Stimulated activated CD8-positive, alpha-beta memory T cell treated with anti-CD3 and anti-CD28 coated beads, Interleukin-7, amount 100 ng/mL, for 48 hours (primary cell): ENCODE data around the gene RAX2.
"Not testable (repeated sequence)": the region's sequence is repeated elsewhere in the genome, so short reads cannot be mapped to it uniquely, and the experiment has no call there.

Experiments used
- DNase-seq, 2 donors: peaks; one replicate each; pipeline ENCODE4 v3.0.0-alpha.2; 2020; ENCODE audit warnings: low read depth in 1 of 2; ENCODE audit errors: extremely low read depth in 1 of 2

The RAX2 gene

DNA sequence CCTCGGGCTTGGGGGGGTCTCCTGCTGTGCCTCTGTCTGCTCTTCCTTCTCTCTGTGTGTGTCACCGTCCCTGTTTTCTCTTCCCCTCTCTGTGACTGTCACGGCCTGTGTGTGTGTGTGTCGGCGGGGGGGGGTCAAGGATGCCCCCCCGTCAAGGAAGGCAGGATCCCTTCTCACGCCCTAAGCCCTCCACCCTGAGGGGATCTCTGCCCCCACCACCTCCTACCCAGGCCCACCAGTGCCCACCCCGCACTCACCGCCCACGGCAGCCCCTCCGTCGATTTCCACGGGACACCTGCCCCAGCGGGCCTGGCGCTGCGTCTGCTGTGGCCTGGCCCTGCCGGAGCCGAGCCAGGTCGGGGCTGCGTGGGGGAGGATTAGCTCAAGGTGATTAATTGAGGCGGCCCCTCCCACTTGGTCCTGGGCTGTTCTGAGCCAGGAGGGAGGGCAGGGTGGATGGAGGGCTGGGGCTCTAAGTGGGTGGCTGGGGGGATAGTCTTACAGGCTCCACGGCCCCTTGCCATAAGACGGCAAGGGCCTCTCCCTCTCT is at the start of gene RAX2:
Gene RAX2 (minus strand): TSS at position 323 of the 550 bp plus-strand sequence. CDS start 486 bp downstream, outside the sequence.
- no peak for DNase-seq

DNA sequence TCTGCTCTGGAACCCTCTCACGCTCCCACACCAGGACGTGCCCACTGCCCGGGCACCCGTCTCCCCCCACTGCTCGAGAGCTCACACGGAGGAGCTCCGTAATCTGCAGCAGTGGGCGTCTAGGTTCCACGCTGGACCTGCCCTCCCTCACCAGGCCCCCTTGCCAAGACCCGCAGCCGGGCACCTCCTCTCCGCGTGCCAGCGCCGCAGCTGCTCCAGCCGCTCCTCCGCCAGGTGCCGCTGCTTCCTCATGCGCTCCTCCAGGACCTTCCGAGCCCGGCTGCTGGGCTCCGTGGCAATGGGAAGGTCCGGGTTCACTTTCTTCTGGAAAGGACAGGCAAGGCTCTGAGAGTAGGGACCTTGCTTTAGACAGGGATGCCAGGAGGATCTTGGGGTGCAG is 49.1 kb upstream of the RAX2 start:
- no peak for DNase-seq

DNA sequence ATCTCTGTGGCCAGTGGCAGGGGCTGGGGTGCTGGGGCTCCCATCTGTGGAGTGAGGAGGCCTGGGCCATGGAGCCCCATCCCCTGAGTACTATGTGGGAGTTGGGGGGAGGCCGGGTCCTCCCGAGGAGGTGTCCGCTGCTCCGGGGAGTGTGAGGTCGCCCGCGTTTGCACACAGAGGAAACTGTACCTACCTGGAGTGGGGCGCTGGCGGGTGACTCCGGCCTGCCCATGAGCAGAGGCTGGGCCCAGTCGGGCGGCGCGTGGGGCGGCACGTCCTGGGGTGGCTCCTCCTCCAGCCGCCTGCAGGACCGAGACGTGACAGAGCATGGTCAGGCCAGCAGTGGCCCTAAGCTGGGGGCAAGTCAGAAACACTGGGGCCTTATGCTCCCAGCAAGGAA is 48.0 kb upstream of the RAX2 start:
- DNase-seq: no peak

DNA sequence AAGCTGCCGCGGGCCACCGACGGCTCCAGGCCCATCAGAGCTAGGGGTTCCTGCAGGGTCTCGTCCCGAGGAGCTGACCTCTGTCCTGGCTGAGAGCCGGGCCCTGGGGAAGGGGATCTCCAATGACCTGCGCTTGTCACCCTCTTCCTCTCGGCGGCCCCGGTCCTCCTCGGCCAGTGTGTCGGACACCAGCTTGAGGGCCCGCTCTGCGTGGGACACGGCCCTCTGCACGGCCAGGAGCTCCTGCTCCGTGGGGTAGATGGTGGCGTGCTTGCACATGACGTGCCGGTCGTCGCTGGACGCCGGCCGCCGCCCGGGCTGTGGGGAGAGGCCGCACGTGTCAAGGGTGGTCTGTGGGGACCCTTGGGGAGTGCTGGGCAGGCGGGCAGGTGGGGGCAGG is 46.9 kb upstream of the RAX2 start:
- DNase-seq: no peak

DNA sequence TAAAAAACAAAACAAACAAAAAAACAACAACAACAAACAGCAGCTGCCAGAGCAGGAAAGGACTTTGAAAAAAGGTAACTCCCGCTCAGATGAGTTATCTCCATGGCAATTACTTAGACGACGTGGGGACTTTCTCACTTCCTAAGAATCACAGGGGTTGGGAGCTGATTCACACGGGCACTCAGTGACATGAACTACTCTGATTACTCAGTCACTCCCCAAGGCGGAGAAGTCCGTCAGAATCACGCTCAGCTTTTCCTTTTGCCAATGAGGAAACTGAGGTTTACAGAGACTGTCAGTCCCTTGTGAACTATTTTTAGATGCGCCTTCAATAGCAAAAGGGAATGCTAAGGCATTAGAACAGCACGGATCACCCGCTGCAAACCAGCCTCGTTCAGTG is 46.4 kb upstream of the RAX2 start:
- peak in 1 of 2 donors; percentile 51 for DNase-seq

DNA sequence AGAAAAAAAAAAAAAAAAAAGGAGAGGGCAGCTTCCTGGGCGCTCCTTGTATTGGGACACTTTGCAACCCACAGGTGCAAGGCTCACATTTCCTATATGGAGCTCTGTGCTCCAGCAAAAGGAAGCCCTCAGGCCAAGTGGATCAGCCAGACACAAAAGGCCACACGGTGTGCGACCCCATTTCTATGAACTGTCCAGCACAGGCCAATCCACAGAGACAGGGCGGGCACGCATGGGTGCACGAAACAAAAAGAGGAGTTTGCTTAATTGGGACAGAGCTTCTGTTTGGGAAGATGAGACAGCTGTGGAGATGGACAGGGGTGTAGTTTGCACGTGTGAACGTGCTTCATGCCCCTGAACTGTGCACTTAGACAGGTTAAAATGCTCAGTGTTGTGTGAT is 45.7 kb upstream of the RAX2 start:
- DNase-seq: no peak

DNA sequence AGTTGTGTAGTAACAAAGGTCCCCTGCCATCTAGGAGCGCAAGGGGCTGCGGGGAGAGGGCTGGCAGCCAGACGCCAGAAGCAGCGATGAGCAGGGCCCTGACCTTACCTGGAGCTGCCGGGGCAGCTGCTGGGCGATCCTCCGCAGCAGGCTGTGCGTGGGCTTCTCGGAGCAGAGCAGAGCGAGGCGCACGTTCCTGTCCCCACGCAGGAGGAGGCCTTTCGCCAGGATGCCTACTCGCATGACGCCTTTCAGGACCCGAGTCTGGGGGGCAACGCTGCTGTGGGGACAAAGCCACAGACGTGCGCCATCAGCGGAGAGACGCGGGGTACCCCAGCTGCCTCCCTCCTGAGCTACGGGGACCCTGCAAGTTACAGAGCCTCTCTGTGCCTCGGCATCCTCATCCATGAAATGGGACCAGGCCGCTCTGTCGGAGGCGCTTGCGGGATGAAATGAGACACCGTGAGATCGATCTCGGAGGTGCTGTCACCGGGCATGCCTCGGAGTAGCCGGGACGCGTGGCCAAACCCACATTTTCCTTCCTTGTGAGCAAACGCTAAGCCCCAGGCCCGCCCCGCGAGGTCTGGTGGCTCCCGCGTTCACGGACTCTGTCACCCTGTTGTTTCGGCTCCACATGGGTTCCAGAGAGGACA is 44.7 kb upstream of the RAX2 start:
- DNase-seq: no peak

DNA sequence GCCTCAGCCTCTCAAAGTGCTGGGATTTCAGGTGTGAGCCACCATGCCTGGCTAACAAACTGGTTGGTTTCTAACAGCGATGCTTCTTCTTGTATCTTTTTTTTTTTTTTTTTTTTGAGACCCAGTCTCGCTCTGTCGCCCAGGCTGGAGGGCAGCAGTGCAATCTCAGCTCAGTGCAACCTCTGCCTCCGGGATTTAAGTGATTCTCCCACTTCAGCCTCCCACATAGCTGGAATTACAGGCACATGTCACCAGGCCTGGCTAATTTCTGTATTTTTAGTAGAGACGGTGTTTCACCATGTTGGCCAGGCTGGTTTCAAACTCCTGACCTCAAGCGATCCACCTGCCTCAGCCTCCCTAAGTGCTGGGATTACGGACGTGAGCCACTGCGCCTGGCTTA is 44.1 kb upstream of the RAX2 start:
- DNase-seq: not testable (repeated sequence)

DNA sequence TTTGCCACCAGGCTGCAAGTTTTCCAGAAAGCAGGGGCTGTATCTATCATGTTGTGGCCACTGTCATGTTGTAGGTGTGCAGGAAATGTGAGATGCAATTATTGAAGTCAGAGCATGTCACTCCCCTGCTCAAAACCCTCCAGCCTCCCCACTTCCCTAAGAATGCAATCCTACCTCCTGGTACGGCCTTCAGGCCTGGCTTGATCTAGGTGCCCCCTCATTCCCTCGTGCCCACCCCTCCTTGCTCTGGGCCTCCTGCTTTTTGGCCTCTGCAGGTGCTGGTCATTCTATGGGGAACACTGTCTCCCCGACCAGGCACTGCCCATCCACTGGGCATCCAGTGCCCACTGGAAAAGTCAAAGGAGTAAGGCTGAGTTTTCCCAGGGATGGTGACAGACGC is 42.6 kb upstream of the RAX2 start:
- no peak for DNase-seq

DNA sequence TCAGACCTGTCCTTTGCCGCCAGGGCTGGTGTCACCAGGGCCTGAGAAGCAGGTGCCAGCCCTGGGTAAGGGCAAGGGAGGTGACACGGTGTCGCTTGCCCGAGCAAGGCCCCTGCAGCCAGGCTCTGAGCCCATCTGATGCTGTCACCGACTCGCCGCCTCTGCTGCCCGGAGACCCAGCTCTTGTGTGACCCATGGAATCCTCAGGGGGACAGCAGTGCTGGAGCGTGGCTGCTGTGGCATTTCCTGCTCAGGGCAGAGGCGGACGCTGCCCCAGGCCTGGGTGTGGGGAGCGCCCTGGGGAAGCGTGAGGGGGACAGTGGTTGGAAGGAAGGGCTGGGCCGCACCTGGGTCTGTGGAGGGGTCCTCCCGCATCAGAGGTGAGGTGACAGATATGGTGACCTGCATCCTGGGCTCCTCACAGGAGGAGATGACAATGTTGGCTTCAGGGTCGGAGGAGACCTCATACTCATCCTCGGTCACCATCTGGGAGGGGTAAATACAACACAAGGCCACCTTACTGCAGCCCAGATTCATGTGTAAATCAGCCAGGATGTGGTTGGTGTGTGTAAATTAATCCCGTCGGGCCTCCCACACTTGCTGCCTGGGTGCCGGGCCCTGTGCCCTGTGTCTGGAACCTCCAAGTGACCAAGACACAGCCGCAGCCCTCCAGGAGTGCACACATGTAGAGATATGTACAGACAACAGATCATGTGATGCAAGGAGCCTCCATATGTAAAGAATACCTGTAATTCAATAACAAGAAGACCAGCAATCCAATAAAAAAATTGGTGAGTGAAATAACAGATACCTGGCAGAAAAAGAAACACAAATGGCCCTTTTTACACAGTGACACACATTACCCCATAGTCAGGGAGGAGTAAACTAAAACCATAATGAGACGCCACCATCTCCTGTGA is 41.7 kb upstream of the RAX2 start:
- DNase-seq: no peak

DNA sequence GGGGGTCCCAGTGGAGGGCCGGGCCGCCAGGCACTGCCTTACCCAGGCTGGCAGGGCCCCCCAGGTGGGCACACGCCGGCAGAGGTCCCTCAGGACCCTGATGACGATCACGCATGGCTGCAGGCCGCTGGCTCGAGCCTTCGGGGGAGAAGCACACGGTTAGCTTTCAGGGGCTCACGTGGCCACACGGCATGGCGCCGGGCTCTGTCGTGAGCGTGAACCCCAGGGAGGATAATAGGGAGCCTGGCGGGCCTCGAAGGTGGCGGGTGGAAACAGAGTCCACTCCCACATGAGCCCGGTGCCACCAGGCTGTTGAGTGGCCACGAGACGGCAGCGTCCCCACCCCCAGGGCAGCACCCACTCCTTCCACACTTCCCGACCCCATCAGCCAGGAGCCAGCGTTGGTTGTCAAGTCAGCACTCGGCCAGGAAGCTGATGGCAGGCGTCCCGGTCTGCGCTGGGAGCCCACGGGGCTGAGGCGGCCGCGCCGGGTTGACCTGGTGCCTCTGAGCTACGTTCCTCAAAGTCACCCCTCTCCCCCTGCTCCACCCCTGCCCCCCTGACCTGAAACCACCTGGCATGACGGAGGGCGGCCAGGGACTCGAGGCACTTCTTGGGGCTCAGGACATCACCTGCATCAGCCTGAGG is 38.8 kb upstream of the RAX2 start:
- DNase-seq: no peak

DNA sequence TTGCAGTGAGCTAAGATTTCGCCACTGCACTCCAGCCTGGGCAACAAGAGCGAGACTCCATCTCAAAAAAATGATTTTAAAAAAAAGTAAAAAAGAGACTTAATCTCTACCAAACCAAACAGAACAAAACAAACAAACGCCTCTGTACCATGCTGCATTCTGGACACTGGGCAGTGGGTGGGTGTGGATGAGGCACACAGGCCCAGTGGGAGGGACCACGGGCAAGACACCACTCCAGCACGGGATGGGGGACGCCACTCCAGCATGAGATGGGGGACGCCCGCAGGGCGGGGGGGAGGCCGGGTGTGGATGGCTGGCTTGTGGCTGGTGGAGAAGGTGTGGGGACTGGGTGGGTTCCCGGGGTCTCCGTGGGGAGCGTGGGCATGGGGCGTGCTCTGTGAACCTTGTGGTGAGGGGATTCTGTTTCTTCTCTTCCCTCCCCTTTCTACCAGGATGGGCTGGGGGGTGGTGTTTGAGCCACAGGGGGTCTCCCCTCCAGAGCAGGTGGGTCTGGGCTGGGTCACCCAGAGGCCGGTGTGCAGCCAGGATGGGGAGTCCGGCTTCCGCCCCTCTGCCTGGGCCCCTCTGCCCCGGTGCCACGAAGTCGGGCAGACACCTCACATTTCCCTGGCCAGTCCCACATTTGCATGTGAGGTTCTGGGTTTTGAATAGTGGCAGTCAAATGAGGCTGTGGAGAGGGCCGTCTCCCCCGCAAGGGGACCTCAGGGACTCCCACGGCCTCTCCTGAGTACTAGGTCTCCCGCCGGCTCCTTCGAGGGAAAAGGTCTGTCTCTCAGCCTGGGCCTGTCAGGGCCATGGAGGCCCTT is 38.1 kb upstream of the RAX2 start:
- DNase-seq: no peak

DNA sequence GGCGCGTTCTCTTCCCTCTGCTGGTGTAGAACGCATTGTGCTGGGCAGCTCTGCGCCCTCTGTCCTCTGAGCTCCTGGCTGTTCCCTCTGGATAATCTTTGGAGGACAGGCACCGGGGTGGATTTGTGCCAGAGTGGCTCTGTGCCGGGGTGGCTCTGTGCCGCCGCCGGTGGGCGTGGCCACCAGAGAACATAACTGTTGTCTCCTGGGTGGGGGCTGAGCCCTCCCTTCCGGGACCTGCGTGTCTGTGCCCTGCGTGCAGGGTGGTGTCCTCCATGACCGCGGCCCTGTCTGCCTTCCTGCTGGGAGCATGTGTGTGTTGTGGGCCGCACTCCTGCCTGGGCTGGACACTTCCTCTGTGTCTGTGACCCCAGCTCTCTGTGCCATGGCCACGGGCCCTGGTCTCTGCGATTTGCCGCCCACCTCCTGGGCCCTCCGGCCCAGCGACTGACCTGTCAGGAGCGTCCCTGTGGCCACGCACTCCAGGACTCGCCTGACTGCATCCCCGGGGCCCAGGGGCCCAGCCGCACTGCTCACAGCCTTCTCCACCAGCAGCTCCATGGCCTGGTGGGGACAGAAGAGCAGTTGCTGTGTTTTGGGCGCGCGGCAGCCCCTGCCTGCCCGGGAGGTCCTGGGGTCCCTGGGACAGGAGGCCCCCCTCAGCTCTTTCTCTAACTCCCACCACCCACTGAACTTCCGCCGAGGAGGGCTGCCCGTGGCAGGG is 36.6 kb upstream of the RAX2 start:
- DNase-seq: no peak

DNA sequence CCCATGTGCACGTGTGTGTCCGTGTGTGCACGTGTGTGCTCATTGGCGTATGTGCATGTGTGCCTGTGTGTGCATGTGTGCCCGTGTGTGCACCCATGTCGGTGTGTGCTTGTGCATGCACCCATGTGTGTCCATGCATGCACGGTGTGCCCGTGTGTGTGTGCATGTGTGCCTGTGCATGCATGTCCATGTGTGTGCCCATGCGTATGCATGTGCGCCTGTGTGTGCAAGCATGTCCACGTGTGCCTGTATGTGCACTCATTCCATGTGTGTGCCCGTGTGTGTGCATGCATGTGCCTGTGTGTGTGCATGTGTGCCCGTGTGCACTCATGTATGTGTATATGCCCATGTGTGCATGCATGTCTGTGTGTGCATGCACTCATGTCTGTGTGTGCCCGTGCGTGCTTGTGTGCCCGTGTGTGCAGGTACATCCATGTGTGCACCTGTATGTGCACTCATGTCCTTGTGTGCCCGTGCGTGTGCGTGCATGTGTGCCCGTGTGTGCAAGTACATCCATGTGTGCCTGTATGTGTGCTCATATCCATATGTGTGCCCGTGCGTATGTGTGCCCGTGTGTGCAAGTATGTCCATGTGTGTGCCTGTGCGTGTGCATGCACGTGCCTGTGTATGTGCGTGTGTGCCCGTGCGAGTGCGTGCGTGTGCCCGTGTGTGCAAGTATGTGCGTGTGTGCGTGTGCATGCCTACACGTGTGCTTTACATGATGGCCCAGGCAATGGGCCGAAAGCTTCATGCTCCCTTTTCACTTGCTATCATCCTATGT is 35.7 kb upstream of the RAX2 start:
- DNase-seq: no peak

DNA sequence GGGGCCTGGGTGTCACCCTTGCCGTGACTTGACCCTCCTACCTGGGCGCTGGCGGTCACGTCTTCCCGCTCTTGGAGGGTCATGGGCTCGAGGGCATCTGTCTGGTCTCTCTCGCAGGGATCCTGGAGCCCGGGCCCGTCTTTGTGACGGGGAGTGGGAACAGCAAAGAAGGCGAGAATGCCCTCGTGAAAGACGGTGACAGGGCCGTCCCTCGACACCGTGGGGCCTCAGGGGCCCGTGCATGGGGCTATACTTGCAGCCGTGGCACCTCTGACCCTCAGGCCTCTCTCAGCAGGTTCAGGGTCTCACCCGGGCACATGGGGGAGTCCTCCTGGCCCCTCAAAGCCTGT is 35.1 kb upstream of the RAX2 start:
- DNase-seq: no peak

DNA sequence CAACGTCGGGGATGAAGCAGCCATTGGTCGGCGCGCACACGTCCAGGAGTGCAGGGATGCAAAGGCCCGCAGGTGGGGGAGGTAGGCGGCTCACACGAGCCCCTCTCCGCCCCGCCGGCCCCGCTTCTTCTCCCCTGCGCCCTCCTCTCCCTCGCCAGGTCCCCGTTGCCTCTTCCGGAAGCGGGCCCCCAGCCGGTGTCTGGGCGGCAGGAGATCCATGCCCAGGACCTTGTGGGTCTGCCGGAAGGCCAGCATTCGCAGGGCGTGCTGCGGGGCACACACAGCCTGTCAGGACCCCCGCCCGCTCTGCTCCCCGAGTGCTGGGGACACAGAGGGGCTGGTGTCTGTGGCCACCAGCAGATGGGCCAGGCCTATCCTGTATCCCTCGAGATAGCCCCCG is 33.8 kb upstream of the RAX2 start:
- DNase-seq: no peak

DNA sequence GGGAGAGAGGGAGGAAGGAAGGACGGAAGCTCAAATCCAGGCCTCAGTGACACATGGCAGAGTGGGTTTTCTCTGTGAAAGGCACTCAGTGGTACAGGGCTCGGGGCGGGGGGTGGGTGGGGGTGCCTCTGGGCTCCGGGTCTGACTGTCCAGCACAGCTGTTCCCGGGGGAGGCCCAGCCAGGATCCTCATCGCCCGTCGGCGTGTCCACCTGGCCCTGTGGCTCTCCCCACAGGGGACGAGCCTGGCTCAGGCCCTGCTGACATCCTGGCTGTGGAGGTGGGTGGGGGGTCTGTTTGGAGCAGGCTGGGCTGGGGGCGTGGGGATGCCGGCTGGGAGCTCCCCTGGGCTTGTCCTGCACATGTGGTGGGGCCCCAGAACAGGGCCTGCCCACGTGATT is 32.4 kb upstream of the RAX2 start:
- no peak for DNase-seq

DNA sequence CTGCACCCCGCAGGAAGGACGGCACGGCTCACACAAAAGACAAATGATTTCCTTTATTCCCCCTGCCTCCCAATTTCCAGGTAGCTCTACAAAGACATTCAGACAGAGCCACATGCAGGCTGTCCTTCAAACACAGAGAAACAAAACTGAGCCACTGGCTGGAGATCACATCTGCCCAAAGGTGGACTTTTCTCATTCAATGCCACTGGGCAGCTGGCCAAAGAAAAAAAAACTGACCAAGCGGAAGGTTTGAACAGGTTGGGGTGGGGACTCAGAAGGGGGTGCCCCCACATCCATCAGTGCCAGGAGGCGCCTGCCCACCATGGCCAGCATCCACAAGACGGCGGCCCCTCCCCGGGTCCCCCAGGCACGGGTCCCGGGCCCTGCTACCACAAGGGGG is 32.0 kb upstream of the RAX2 start:
- no peak for DNase-seq

DNA sequence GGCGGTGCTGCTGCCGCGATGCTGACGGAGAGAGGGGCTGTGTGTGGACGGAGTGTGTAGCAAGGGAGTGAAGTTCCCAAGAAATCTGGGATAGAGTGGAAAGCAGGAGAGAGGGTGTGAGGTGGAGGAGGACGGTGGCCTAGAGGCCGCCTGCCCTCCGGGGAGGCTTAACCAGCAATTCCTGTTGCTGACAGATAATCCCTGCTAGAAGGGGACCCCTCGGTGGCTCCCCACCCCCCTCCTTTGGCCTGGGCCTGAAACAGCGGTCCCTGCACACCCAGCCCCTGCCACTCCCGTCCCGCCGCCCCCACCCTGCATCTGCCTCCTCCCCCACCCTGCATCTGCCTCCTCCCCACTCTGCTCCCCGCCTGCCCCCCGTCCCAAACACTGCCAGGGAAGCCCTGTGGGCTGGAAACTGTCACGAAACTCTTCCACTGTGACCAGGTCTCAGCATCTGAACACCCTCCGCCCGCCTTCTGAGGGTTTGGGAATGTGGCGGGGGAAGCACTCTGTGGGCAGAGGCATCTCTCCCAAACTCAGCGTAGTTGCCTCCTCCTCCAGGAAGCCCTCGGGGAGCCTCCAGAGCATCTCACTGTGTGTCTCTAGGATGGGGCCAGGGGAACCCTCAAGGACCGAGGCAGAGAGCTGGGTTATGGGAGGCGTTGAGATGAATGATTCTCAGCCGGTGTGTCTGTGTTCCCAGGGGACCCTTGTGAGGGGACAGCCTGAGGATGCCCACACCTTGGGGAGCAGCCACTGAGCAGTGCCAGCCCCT is 31.3 kb upstream of the RAX2 start:
- DNase-seq: no peak
